Stimulated activated CD8-positive, alpha-beta memory T cell treated with anti-CD3 and anti-CD28 coated beads, Interleukin-7, amount 100 ng/mL, for 48 hours (primary cell): Measurements from ENCODE around the gene PCBD2.
A peak's percentile ranks its signal among the peaks of the same experiment; 100 is the strongest.
"Not testable (repeated sequence)": the region's sequence is repeated elsewhere in the genome, so short reads cannot be mapped to it uniquely, and the experiment has no call there.

Experiments
- DNase-seq, 2 donors: peaks; one replicate each; pipeline ENCODE4 v3.0.0-alpha.2; 2020; ENCODE audit warnings: low read depth in 1 of 2; ENCODE audit errors: extremely low read depth in 1 of 2

PCBD2 gene

DNA sequence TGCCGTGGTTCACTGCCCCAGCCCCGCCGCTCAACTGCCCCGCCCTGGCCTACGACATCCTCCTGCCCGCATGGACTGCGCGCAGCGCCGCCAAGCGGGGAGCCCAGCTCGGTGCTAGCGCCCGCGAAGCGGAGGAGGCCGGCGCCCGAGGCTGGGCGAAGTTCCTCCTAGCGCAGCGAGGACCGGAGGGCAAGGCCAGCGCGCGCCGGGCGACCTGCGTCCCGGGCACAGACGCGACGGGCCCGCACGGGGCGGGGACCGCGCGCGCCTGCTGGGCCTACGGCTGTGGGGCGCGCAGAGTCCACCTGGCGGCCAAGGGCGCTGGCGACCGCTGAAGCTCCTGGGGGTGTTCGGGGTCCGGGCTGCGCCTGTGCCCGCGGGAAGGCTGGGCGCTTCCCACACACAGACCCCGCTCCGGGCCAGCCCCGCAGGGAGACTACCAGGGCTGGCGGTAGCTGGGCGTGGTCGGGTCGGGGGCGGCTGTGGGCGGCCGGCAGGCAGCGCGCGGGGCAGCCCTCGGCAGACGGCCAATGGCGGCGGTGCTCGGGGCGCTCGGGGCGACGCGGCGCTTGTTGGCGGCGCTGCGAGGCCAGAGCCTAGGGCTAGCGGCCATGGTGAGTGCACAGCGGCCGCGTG is at the start of gene PCBD2:
TSS of gene PCBD2 (plus strand) at position 522 of the 636 bp plus-strand sequence. CDS start at position 531, 9 bp downstream.
- DNase-seq, result peak; percentile 86 to 90

DNA sequence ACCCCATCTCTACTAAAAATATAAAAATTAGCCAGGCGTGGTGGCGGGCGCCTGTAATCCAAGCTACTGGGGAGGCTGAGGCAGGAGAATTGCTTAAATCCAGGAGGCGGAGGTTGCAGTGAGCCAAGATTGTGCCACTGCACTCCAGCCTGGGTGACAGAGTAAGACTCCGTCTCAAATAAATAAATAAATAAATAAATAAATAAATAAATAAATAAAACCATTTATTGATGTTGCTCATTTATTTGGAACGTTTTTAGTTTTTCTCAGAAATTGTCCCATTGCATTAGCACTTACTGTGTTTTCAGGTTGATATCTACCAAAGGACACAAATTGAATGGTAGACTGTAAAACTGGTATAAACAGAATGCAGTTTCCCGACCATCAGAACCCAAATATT is 48.5 kb upstream of the PCBD2 start:
- DNase-seq, result not testable (repeated sequence)

DNA sequence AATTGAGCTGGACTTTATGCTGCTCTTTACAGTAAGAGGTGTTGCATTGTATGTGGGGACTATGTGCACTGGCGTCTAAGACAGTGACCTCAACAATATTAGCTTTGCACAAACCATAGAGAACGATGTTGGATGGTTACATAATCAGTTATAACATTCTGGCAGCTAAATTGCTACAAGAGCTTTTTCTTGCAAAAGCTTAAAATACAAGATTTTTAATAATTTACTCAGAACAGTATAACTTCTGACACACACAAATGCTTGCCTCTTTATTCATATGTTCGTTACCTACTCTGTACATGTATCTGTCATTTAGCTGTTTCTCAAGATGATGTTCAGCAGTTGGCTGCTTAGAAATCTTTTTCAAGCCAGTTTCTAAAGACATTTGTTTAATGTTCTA is 47.5 kb upstream of the PCBD2 start:
- no peak for DNase-seq

DNA sequence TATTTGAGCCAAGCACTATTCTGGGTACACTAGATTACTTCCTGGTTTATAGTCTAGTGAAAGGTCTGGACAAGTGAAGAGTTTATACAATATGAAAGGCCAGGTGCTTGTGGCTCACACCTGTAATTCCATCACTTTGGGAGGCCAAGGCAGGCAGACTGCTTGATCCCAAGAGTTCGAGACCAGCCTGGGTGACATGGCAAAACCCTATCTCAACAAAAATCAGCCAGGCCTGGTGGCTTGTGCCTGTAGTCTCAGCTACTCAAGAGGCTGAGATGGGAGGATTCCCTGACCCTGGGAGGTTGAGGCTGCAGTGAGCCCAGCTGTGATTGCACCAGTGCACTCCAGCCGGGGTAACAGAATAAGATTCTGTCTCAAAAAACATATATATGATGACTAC is 40.2 kb upstream of the PCBD2 start:
- no peak for DNase-seq

DNA sequence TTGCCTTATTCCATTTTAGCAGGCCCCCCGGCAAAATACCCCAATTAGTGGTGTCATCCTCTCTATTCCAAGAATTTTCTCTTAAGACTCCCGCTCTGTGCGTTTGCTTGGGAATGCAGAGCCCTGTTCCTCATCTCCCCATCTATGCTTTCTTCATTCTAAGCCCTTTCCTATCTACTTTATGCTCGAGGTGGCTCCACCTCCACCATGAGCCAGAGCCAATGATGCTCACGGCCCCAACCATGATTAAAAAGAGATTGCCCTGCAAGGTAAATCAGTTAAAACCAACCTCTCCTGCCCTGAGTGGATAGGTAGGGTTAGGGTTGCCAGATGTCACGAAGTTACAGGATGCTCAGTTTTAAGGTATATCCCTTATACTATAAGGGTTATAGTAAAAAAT is 31.4 kb upstream of the PCBD2 start:
- no peak for DNase-seq

DNA sequence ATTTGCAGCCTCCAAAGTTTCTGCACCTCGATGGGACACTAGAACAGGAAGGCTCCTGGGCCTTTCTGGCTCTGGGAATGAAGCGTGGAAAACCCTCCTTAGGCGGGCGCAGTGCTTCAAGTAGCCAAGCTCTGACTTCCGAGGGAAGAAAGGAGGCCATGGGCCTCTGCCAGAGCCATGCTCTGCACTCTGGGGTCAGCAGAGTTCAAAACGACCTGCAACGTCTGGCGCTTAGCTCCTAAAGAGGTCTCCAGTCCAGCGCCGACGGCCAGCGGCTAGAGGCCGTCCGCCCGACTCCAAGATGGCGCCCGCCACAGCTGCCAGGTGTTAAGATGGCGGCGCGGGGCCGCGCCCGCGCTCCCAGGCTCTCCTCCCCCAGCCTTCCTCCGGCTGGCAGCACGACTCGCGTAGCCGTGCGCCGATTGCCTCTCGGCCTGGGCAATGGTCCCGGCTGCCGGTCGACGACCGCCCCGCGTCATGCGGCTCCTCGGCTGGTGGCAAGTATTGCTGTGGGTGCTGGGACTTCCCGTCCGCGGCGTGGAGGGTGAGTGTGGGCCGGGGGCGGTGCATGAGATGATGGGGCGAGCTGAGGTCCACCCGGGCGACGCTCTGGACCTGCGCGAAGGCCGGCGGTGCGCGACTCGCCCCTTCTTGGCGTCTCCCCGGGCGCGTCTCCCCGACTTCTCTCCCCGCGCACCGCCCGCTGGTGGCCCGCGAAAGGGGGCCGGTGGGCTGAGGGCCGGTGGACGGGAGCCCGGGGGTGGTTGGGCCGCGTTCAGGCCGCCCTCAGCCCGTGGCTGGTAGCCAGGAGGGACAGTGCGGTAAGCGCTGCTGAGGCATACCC is 30.7 kb upstream of the PCBD2 start, which contains the start of gene TXNDC15:
TSS of gene TXNDC15 (plus strand) at position 385 of the 844 bp plus-strand sequence. CDS start at position 442, 57 bp downstream.
- peak; percentile 65 to 69 for DNase-seq

DNA sequence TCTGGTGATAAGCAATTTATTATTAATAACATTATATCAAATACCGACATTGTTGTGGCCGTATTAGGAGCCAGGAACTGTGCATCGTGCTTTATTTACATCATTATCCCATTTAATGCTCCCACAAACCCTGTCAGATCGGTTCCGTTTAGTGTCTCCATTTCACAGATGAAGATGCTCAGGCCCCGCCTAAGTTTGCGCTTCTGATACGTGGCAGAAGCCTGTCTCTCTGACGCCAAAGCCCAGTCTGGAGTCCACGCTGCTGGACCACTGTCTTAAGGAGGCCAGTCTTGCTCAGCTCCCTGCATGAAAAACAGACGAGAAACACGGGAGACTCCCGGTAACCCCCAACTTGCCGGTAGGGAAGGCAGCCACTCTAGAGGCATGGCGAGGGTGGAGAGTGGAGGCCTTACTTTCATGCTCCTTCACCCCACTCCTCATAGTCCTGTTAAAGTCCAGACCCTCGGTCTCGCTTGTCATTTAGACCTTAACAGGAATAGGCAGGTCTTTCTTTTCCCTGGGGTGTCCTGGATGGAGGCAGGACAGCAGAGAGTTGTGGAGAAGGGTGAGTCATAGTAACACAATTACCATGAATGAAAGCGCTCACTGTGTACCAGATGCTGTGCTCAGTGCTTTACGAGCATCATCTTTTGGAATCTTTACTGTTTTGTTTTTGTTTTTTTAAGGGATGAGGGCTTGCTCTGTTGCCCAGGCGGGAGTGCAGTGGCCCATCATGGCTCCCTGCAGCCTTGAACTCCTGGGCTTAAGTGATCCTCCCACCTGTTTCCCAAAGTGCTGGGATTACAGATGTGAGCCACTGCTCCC is 29.9 kb upstream of the PCBD2 start:
- no peak for DNase-seq

DNA sequence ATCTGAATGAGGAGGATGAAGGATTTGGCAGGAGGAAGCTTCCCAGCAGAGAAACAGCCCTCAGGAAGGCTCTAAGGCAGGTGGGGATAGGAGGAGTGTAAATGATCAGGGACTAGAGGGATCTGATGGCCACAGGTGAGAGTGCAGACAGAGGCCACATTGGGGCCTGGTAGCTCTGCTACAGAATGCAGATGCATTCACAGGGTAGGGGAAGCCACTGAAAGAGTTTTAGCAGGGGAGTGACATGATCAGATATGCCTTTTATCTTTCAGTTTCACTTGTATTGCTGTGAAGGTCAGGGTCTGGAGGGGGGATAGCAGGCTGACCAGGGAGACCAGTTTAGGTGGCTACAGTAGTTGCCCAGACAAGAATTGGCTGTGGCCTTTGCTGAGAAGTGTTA is 27.8 kb upstream of the PCBD2 start:
- no peak for DNase-seq

DNA sequence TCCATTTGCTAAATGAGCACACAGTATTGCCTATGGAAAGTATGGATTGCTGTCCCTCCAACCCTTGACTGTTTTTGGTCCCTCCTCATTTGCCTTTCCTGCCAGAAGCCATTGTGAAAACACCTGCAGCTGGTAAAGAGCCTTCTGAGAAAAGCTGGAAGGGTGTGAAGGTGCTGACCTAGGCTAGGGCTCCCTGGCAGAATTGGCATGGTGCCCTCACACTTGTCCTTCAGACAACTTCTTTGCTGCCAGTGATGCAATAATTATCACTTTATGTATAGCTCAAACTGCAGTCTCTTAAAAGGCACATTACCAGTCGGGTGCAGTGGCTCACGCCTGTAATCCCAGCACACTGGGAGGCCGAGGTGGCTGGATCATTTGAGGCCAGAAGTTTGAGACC is 26.5 kb upstream of the PCBD2 start:
- no peak for DNase-seq

DNA sequence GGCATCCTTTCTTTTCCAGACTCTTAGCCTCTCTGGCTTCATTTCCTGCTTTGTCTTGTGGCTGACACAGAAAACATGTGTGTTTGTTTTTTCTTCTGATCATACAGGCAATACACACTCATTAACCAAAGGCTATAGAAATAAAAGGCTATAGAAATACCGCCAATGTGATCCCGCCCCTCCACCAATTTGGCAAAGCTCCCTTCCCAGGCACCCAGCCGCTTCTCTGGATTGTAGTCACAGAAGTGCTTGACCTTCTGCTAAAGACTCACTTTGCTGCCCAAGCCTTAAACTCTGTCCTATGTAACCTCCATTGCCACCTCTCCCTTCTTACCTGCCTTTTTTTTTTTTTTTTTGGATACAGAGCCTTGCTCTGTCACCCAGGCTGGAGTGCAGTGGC is 25.5 kb upstream of the PCBD2 start:
- no peak for DNase-seq

DNA sequence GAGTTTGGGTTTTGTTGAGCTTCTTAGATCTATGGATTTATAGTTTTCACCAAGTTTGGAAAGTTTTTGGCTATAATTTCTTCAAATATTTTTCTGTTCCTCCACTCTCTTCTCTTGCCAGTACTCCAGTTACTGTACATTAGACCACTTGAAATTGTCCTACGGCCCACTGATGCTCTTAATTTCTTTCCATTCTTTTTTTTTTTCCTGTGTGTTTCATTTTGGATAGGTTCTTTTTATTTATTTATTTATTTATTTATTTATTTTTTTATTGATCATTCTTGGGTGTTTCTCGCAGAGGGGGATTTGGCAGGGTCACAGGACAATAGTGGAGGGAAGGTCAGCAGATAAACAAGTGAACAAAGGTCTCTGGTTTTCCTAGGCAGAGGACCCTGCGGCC is 24.0 kb upstream of the PCBD2 start:
- DNase-seq, result not testable (repeated sequence)

DNA sequence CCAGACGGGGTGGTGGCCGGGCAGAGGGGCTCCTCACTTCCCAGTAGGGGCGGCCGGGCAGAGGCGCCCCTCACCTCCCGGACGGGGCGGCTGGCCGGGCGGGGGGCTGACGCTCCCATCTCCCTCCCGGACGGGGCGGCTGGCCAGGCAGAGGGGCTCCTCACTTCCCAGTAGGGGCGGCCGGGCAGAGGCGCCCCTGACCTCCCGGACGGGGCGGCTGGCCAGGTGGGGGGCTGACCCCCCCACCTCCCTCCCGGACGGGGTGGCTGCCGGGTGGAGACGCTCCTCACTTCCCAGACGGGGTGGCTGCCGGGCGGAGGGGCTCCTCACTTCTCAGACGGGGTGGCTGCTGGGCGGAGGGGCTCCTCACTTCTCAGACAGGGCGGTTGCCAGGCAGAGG is 23.2 kb upstream of the PCBD2 start:
- not testable (repeated sequence) for DNase-seq

DNA sequence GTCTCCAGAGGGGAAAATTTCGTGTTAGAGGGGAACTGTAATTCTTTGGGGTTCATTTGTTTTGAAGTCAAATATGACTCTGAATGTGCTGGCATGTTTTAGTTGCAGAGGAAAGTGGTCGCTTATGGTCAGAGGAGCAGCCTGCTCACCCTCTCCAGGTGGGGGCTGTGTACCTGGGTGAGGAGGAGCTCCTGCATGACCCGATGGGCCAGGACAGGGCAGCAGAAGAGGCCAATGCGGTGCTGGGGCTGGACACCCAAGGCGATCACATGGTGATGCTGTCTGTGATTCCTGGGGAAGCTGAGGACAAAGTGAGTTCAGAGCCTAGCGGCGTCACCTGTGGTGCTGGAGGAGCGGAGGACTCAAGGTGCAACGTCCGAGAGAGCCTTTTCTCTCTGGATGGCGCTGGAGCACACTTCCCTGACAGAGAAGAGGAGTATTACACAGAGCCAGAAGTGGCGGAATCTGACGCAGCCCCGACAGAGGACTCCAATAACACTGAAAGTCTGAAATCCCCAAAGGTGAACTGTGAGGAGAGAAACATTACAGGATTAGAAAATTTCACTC is 17.3 kb upstream of the PCBD2 start:
- no peak for DNase-seq

DNA sequence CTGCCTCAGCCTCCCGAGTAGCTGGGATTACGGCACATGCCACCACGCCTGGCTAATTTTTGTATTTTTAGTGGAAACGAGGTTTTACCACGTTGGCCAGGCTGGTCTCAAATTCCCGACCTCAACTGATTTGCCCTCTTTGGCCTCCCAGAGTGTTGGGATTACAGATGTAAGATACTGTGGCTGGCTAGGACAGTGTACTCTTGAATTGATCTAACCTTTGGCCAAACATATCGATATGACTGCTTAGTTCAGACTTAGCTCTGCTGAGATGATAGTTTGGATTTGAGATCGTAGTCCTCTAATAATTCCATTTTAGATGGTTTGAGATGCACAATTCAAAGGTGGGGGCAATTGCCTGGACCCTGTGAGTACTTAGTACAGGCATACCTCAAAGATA is 15.6 kb upstream of the PCBD2 start:
- DNase-seq, result no peak

DNA sequence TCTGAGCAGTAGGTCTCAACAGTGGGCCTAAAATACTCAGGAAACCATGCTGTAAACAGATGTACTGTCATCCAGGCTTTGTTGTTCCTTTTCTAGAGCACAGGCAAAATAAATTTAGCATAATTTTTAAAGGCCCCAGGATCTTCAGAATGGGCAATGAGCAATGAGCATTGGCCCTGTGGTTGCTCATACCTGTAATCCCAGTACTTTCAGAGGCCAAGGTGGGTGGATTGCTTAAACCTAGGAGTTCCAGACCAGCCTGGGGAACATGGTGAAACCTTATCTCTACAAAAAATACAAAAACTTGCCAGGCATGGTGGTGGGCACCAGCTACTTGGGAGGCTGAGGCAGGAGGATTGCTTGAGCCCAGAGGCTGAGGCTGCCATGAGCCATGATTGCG is 13.5 kb upstream of the PCBD2 start:
- DNase-seq, result no peak

DNA sequence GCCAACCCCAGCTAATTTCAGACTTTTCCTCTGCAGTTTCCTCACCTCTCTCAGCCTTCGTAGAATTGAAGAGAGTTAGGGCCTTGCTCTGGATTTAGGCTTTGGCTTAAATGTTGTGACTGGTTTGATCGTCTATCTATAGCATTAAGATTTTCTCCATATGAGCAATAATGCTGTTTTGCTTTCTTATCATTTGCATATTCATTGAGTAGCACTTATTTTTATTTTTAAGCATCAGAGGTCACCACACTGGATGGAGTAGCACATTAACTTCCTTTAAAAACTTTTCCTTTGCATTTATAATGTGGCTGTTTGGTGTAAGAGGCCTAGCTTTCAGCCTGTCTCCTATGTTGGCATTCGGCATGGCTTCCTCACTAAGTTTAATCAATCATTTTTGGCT is 12.6 kb upstream of the PCBD2 start:
- DNase-seq, result no peak

DNA sequence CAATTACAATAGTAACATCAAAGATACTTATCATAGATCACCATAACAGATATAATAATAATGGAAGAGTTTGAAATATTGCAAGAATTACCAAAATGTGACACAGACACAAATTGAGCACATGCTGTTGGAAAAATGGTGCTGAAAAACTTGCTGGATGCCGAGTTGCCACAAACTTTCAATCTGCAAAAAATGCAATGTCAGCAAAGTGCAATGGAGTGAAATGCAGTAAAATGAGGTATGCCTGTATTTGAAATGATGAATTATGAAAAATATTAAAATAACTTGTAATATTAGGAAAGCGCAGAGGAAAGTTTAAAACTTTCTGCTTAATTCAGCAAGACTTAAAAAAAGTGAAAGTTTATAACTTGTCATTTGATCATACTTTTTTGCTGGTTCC is 12.0 kb upstream of the PCBD2 start:
- no peak for DNase-seq

DNA sequence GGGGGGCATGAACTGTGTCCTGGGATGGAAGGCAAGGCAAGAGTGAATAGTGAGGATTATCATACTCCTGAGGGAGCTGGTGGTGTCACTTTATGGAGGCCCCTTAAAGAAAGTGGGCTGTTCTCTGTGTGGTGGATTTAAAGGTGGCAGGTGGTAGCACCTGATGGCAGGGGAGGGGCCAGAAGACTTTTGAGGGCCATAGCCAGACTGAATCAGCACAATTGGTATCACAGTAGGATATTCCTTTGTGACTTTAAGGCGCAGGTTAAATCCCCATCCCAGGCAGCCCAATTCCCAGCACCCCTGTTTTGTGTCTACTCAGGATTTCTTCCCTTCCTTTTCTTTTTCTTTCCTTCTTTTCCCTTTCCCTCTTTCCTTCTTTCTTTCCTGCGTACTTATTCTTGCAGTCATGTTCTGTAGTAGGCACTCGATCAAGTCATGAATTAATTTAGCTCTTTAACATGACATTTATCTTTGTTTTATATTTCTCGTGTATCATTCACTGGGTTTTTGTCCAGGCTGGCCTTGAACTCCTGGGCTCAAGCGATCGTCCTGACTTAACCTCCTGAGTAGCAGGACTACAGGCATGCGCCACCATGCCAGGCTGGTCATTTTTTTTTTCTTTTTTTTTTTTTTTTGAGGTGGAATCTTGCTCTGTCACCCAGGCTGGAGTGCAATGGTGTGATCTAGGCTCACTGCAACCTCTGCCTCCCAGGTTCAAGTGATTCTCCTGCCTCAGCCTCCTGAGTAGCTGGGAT is 11.0 kb upstream of the PCBD2 start:
- no peak for DNase-seq

DNA sequence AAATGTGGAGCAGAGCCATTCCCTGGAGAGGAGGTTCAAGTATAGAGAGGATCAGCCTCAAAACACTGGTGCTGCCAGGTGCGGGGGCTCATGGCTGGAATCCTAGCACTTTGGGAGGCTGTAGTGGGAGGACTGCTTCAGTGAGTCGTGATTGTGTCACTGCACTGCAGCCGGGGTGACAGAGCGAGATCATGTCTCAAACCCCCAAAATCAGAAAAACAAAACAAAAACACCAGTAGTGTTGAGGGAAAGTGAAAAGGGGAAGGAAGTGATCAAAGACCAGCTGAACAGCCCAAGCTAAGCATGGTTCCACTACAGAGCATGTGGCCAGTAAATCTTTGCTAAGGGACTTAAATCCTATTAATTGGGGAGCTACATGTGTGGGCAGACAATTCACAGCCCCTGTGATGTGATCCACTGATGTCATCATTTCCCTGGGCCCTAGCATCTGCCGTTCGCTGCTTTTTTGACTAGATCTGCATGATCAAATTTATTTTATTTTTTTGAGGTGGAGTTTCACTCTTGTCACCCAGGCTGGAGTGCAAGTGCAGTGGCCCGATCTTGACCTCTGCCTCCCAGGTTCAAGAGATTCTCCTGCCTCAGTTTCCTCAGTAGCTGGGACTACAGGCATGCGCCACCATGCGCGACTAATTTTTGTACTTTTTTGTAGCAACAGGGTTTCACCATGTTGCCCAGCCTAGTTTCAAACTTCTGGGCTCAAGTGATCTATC is 2.7 kb upstream of the PCBD2 start:
- no peak for DNase-seq
